ENCODE results near the gene GMPR. TPM values are rescaled to one million over a fixed set of nuclear protein-coding genes. Genes with fewer than 3 reads are reported as not detected.

Gene GMPR
- total RNA-seq, 6 donors from 2014 or later: 10.5 to 25.6 (median 16.4) TPM

- 87 to 92% methylated on average over 7 of the region's 7 CpGs for WGBS, 2 donors
- ATAC-seq (ENCODE audit: low FRiP score in 2 of 2): no peak
- H3K9me3 ChIP-seq: no peaks in the 10 kb centered on the region
These were observed 63.1 kb downstream of the GMPR start for GRCh38 chr6:16301511-16301910.

GRCh38 chr6:16302721-16303552 is 64.5 kb downstream of the GMPR start:
- no peaks in the 10 kb centered on the region for H3K4me1 ChIP-seq
- no peak for TF ChIP-seq POLR2AphosphoS5 (IDR thresholded peaks at IDR 0.05)
- no peak for TF ChIP-seq EP300 (IDR thresholded peaks at IDR 0.05)
- no peak for TF ChIP-seq POLR2A (IDR thresholded peaks at IDR 0.05)
- no peak for TF ChIP-seq CTCF (IDR thresholded peaks at IDR 0.05)
- WGBS, 2 donors: 78 to 79% methylated on average over 22 to 27 of the region's 27 CpGs
- H3K4me3 ChIP-seq: no peak overlapping the region
- peaks cover 4 to 19% (median 12%) of the 10 kb centered on the region in 4 donors for H3K36me3 ChIP-seq
- no peaks in the 10 kb centered on the region for H3K27me3 ChIP-seq
- no peak overlapping the region for H3K27ac ChIP-seq
- ATAC-seq (ENCODE audit: low FRiP score in 2 of 2): peak in 1 of 2 donors; percentile 32
- no peaks in the 10 kb centered on the region for H3K9me3 ChIP-seq
- DNase-seq: no peak

More at GRCh38 chr6:16301511-16301910, 63.1 kb downstream of the GMPR start:
- no peak for DNase-seq
- Histone ChIP-seq H3K4me1 (no peaks in the 10 kb centered on the region), H3K27ac (no peak overlapping the region), H3K36me3 (peaks cover 4 to 19% (median 11%) of the 10 kb centered on the region in 4 donors), H3K27me3 (no peaks in the 10 kb centered on the region), H3K4me3 (no peak overlapping the region)
- no peak for TF ChIP-seq POLR2A (IDR thresholded peaks at IDR 0.05)
- TF ChIP-seq EP300 (IDR thresholded peaks at IDR 0.05): no peak
- TF ChIP-seq CTCF (IDR thresholded peaks at IDR 0.05): no peak
- TF ChIP-seq POLR2AphosphoS5 (IDR thresholded peaks at IDR 0.05): no peak

- Histone ChIP-seq H3K4me3 (no peak overlapping the region), H3K27ac (no peak overlapping the region), H3K36me3 (peaks cover 4 to 19% (median 12%) of the 10 kb centered on the region in 4 donors), H3K4me1 (no peaks in the 10 kb centered on the region), H3K9me3 (no peaks in the 10 kb centered on the region), H3K27me3 (no peaks in the 10 kb centered on the region)
- TF ChIP-seq CTCF (IDR thresholded peaks at IDR 0.05) (no peak), POLR2AphosphoS5 (IDR thresholded peaks at IDR 0.05) (no peak), POLR2A (IDR thresholded peaks at IDR 0.05) (no peak), EP300 (IDR thresholded peaks at IDR 0.05) (no peak)
- ATAC-seq (ENCODE audit: low FRiP score in 2 of 2): peak; percentile 26 to 36
- WGBS, 2 donors: 48 to 59% methylated on average over 7 of the region's 7 CpGs
- no peak for DNase-seq
These were observed 66.9 kb downstream of the GMPR start for GRCh38 chr6:16305246-16305725.

GRCh38 chr6:16305788-16306187 is 67.4 kb downstream of the GMPR start:
- H3K36me3 ChIP-seq: peaks cover 4 to 19% (median 12%) of the 10 kb centered on the region in 4 donors
- ATAC-seq (ENCODE audit: low FRiP score in 2 of 2) (peak in 1 of 2 donors; percentile 55), DNase-seq (peak in 1 of 2 donors; percentile 49)
- H3K27me3 ChIP-seq: no peaks in the 10 kb centered on the region
- no peak overlapping the region for H3K27ac ChIP-seq
- H3K4me1 ChIP-seq: no peaks in the 10 kb centered on the region
- TF ChIP-seq POLR2A (IDR thresholded peaks at IDR 0.05) (no peak), CTCF (IDR thresholded peaks at IDR 0.05) (no peak), EP300 (IDR thresholded peaks at IDR 0.05) (no peak), POLR2AphosphoS5 (IDR thresholded peaks at IDR 0.05) (no peak)
- no peaks in the 10 kb centered on the region for H3K9me3 ChIP-seq
- 87 to 90% methylated on average over 19 of the region's 19 CpGs for WGBS, 2 donors
- H3K4me3 ChIP-seq: no peak overlapping the region

Measured in upper lobe of left lung (tissue), 6 donors.